HT-29 (cell line): ENCODE results near the gene SLC25A33. TPM values are rescaled to one million over a fixed set of nuclear protein-coding genes. Genes with fewer than 3 reads are reported as not detected.
A peak's percentile ranks its signal among the peaks of the same experiment; 100 is the strongest.

Experiments used
- DNase-seq: peaks from one replicate; pipeline ENCODE4 v3.0.0-alpha.2; 2015; ENCODE audit warnings: low spot score
- total RNA-seq: library from RNA; depleted of rRNA; stranded (reverse); fragments of >200 nt; shearing (Covaris generic); gene quantifications from 2 replicates; pipeline ENCODE4 v1.2.3, GENCODE V29; 2014

The SLC25A33 gene
- total RNA-seq, 1 experiment from 2014 or later = 13.0 TPM

DNA sequence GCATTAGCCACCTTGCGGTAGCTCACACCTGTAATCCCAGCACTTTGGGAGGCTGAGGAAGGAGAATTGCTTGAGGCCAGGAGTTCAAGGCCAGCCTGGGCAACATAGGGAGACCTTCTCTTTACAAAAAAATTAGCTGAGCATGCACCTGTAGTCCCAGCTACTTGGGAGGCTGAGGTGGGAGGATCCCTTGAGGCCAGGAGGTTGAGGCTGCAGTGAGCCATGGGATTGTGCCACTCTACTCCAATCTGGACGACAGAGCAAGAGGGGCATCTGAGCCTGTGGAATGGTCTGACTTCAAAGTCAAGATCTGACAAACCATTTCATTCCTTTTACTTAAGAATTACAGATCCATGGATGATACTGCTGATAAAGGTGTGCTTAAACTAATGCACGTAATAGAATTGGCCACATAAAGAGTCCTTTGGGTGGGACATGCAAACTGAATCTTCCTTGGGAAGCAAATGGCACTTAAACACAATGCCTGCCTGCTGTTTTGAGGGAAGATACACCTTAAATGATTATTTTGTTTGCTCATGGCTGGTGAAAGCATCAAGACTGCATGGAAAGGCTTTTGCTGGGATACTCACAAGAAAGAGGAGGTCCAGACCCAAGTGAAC lies 47.0 kb downstream of the SLC25A33 start:
- DNase-seq = no peak

DNA sequence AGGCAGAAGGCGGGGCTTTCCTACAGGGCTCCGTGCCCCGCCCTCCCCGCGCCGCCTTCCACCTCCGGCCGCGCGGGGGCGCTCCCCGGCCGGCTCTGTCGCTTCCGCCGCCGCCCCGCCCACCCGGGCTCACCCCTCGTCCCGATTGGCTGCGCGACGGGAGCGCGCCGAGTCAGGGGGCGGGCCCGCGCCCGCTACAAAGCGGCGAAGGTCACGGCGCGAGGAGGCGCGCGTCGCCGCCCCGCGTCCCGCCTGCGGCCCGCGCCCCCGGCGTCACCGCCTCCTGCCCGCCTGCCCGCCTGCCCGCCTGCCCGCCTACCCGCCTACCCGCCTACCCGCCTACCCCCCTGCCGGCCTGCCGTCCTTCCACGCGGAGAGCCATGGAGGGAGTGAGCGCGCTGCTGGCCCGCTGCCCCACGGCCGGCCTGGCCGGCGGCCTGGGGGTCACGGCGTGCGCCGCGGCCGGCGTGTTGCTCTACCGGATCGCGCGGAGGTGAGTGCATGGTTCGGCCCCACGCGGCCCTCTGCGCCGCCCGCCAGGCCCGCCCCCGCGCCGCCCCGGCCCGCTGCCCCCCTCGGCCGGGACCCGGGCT lies 49.4 kb downstream of the SLC25A33 start, which contains the start of gene TMEM201:
Gene TMEM201 (plus strand): TSS at position 361 of the 593 bp plus-strand sequence. CDS start 20 bp downstream, at position 381.
- peak; percentile 95 for DNase-seq

DNA sequence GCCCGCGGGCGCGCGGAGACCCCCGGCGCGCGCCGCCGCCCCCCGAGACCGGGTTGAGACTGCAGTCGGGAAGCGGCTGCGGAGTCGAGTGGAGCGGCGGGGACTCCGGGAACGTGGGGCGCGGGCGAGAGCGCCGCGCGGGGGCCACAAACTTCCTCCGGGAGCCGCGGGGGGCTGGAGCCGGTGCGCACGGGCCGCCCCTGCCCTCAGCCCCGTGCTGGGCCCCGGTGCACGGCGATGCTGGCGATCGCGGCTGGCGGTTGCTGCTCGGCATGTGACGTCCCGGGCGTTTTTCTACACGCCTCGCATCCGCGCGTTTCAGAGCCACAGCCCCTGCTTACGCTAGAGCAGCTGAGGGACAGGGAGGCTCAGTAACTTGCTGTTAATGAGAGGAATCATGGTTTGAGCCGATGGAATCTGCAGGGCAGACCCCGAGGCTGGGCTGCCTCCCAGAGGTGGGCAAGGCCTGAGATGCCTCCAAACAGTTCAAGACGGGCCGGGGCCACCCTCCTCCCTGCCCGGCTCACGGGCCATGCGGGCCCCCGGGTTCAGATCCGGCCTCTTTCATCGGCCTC lies 50.0 kb downstream of the SLC25A33 start:
- peak; percentile 32 for DNase-seq

GRCh38 chr1:9589719-9590157 lies 50.5 kb downstream of the SLC25A33 start:
- peak; percentile 34 for DNase-seq

GRCh38 chr1:9590201-9590600 lies 50.9 kb downstream of the SLC25A33 start:
- no peak for DNase-seq

DNA sequence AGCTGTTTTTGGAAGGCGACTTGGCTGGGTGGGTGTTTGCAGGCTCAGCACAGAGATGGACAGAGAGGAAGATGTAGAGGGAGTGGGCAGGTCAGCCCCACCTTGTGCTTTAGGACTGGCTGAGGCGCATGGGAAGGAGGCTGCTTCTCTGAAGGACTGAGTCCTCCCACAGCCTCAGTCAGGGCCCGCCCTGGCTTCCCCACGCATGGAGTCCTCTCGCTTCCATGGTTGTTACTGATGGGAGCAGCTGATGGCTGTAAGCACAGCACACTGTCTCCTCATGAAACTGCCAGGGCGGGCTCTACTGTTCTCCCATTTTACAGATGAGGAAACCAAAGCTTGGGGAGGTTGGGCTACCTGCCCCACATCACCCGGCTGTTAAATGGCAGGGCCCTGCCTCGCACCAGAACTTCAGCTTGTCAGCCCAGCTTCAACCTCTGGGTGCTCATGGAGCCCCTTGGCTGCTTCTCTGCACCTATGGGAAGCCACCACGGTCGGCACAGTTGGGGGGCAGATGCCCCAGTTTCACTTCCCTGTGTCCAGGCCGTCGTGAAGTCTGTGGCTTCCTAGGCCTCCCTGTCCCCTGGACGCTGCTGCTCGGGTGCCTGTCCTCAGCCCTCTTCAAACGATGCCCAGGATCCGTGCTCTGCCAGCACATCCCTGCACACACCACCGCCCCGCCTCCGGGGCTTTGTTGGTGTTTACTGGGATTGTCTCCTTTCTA lies 51.8 kb downstream of the SLC25A33 start:
- no peak for DNase-seq

DNA sequence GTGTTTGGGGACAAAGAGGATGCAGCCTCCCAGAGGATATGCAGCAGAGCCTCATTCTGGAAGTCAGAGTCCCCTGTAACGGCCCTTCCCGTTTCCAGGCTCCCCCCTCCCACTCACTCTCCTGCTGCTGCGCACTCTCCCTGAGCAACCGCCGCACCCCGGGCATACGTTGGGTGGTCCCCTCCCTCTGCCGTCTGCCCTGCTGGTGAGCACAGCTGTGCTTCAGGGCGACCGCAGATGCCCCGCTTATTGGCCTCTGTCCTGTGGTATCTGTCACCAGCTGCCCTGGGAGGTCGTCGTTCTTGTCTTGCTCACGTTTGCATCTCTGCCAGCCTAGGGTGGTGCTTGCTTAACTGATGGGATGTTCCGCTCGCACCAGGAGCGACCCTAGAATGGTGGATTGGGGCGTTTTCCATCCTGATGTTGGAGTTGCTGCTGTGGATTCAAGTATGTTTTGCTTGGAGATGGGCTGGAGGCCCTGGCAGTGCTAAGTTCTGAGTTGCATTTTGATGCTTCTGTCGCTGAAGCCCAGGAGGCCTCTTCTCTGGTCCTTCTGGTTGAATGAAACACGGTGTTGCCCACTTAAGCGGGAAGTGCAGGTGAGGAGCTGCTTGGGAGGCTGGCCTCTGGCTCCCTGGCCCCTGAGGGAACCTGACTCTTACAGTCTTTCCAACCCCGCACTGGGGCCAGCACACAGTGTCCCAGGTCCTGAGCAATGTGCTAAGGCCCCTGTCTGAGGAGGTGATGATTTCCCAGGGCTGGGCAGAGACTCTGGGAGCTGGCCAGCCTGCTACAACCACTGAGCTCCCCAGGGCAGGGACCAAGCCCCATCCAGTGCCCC lies 52.6 kb downstream of the SLC25A33 start:
- DNase-seq = no peak

DNA sequence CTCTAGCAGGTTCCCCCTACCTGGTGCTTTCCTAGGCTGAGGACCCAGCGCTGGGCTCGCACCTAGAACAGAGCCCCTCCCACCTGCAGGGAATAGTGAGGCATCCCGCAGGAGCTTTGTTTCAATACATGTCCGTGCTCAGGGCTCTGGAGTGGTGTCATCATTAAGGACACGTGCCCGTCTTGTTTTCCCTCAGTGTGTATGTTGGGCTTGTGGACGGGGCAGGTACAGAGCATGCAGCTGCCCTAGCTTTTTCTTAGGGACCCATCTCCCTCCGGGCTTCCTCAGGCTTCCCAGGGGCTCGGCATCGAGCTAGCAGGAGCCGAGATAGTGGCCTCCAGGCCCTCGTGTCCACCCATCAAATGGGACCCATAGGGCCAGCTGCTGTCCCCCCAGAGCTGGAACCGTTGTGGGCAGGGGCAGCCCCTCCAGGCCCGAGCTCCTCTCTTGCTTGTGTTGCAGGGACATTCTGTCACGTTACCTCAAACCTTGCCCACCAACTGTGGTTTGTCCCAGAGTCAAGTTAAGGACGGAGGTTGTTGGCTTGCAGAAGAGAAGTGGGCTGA lies 53.3 kb downstream of the SLC25A33 start:
- no peak for DNase-seq

GRCh38 chr1:9593147-9593491 lies 53.9 kb downstream of the SLC25A33 start:
- DNase-seq = no peak

- peak; percentile 5 for DNase-seq
These were observed 54.5 kb downstream of the SLC25A33 start for GRCh38 chr1:9593492-9594465.

DNA sequence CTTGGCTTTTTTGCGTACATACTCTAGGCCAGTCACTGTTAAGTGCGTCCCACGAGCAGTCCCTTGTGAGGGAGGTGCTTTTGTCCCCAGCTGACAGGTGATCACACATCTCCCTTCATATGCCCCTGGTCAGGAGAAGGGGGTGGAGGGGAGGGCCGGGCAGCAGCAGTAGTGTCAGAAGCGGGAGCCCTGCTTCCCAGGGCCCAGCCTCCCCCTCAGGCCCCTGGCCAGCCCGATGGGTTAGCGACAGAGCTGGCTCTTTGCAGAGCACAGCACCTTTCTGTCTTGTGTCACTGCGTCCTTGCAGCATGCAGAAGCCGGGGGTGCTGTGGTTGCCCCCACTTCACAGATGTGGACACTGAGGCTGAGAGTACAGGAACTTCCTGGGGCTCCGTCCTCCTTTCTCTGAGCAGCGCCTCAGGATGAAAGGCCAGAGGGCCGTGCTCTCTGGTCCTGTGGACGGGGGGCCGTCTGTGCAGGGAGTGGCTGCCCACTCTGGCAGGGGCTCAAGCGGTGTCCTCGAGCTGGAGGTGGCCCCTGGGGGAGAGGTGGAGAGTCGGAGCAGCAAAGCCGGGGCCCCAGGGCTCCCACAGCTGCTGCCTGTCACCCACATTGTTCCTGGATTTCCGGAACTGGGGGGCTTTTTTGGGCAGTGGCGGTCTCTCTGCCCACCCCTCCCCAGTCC lies 55.3 kb downstream of the SLC25A33 start:
- DNase-seq = no peak

DNA sequence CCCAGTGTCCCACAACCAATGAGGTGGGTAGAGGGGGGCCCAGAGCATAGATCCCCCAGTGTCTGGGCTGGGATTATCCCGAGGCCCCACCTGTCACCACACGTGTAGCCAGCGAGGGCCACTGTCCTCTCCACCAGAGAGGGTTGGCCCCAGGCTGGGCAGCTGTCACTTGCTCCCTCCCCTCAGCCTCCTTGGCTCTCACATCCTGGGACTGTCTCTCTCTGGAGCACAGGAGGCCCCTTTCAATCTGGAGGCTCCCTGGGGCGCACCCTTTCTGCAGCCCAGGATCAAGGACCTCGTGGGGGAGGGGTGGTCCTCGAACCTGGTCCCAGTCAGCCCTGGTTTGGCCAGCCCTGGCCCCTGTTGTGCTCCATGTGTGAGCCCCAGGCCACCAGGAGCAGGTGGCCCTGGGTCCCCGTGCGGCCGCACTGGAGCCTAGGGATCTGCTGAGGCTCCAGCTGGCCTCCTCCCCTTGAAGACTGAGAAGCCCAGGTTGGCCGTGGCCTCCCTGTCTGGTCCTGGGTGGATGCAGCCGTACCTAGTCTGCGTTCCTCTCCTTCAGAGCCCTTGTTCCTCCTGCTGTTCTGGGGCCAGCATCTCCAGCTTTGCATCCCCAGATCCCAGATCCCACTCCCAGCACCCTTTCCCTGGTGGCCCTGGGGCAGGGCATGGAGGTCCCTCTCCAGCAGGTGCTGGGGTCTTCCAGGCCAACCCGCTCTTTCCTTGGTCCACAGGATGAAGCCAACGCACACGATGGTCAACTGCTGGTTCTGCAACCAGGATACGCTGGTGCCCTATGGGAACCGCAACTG lies 56.1 kb downstream of the SLC25A33 start:
- DNase-seq = no peak

- no peak for DNase-seq
These were observed 56.7 kb downstream of the SLC25A33 start for GRCh38 chr1:9595968-9596340.

DNA sequence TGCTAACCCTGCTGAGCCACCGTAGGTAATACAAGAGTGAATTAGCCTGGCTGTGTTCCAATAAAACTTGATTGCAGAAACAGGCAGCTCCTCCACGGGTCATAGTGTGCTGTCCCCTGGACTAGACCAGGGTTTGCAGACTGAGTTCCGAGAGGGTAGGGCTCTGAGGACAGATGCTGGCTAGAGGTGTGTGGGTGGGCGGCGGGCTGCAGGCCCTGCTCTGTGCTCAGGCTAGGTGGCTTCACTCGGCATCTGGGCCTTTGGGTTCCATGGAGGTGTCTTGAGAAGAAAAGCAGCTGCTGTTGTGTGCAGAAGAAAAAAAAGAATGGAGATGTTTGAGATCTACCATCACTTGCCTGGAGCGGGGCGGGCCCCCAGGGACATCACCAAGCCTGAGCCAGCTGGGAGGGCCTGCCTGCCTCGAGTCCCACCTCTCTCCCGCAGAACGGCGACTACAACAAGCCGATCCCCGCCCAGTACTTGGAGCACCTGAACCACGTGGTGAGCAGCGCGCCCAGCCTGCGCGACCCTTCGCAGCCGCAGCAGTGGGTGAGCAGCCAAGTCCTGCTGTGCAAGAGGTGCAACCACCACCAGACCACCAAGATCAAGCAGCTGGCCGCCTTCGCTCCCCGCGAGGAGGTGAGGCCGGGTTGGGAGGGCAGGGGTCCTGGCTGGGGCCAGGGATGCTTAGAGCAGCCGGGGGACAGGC lies 57.3 kb downstream of the SLC25A33 start:
- no peak for DNase-seq

DNA sequence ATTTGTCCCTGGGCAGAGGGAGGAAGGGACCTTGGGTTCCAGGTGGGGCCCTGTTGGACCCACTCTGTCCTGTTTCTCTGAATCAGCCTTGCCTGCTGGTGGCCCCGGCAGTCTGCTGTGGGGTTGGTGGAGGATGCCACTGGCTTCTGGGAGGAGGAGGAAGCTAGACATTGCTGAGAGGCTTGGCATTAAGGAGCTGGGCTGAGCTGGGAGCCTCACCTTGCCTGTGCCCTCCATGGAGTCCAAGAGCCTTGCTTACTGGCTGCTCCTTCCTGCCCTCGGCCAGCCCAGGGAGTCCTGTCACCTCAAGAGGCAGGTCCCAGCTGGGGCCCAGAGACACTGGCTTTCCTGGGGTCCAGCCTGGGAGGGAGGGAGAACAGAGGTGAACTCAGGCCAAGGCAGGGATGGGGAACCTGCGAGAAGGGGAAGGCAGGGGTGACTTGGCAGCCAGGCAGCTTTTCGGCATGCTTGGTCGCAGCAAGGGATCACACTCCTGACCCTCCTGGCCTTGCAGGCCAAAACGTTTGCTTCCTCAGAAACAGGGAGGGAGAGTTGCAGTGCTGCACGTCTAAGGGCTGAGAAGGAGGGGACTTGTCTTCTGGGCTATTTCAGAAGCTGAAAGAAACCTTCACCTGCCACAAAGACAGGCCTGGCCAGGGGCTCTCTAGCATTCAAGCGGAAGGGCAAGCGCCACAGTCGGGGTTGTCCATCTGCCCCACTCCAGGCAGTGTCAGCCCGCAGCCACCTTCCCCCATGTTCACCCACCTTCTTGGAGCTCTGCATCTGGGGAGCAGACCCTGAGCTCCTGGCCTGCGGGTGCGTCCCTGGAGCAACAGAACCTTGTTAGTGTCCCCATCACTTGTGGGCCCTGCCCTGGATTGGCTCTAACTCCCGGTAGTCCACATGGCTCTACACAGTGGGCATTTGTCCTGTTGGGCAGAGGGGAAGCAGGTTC lies 58.4 kb downstream of the SLC25A33 start:
- DNase-seq = no peak

- DNase-seq = no peak
These were observed 59.0 kb downstream of the SLC25A33 start for GRCh38 chr1:9598316-9598700.

DNA sequence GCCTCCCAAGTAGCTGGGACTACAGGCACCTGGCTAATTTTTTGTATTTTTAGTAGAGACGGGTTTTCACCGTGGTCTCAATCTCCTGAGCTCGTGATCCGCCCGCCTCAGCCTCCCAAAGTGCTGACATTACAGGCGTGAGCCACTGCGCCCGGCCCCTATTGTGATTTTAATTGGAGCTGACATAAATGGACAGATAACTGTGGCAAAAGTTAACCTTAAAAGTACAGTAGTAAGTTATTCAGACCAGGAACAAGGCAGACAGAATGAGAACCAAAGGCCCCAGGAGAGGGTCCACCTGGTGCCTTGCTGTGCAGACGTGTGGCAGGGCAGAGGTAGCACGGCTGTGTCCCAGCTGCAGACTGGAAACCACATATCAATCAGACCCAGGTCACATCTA lies 60.5 kb downstream of the SLC25A33 start:
- DNase-seq = no peak
